T-helper 2 cell treated with Interferon-gamma antibody and Interleukin-4, amounts not matched to agents 100 ng/mL and 5 ng/mL, for 36 hours (primary cell): Measurements from ENCODE around the gene MUTYH. TPM values are rescaled to one million over a fixed set of nuclear protein-coding genes. Genes with fewer than 3 reads are reported as not detected.
"Not testable (repeated sequence)": the region's sequence is repeated elsewhere in the genome, so short reads cannot be mapped to it uniquely, and the experiment has no call there.

ENCODE experiments used
- intact Hi-C: fragments of 100-400 bp; cut with micrococcal nuclease; formaldehyde crosslinking; loops from one replicate; pipeline ENCODE4 v1.15.1; 2023
- total RNA-seq: library from RNA; stranded (reverse); gene quantifications from 2 replicates; pipeline ENCODE4 v1.2.3, GENCODE V29; 2022

MUTYH gene
- total RNA-seq, 1 donor from 2014 or later, result 45.1 TPM

DNA sequence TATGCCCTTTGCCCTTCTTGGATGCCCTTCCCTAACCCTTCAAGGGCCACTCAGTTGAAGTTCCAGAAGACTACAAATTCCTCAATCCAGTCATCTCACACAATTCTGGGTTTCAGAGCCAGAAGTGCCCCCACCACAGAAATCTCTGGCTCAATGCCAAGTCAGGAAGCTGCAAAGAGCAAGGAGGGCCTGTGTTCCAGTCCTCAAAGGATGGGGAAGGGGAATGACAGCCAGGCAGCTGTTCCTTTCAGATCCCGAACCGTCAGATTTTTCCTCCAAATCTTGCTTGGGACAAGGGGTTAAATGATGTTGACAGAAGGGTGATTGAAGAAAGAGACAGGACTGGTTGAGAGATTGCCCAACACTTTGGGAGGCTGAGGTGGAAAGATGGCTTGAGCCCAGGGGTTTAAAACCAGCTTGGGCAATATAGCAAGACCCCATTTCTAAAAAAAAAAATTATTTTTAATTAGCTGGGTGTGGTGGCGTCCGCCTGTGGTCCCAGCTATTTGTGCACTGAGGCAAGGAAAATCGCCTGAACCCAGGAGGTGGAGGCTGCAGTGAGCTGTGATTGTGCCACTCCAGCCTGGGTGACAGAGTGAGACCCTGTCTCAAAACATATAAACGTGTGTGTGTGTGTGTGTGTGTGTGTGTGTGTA, 14.3 kb downstream of the MUTYH start:
- intact Hi-C loops, result loop anchor here (1.0 kb wide), 1 partner anchor 22 kb away; no protein-coding TSS in a partner anchor

- intact Hi-C loops, result no loop called here
These were observed 17.7 kb downstream of the MUTYH start for GRCh38 chr1:45322486-45323040.

- intact Hi-C loops, result no loop called here
These were observed 18.8 kb downstream of the MUTYH start for GRCh38 chr1:45321444-45321843.

GRCh38 chr1:45319761-45320160, 20.5 kb downstream of the MUTYH start:
- intact Hi-C loops, result no loop called here

DNA sequence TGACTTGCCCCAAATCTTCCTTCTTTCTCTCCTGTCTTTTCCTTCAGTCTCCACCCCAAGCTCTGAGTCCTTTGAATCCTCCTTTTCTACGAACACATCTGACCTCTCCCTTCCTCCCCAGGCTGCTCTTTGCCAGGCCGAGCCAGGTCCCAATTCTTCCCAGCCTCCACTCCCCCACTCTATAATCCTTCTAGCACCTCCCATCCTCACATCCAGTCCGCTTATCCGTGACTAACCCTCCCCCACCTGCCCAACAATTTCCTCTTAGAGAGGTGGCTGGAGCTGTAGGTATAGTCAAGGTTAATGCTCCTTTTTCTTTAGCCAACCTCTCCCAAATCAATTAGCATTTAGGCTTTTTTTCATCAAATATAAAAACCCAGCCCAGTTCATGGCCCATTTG, 23.1 kb downstream of the MUTYH start:
- intact Hi-C loops, result no loop called here

GRCh38 chr1:45314266-45314665, 26.0 kb downstream of the MUTYH start:
- intact Hi-C loops, result no loop called here

DNA sequence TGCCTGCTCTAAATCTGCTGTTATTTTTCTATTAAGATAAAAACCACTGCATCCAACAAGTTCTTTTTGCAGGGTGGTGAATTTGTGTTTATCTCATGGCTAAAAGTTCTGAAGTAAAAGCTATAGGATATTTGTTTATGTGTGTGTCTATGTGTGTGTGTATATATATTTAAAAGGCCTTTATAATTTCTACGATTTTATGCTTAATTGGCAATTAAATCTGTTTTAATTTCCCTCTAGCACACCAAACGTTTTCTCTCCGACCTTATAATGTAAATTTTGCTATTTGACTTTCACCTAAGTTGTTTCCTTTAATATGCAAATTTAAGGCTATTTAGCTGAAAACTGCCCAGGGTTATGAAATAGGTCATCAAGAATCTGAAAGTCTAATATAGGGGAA, 33.3 kb downstream of the MUTYH start:
- intact Hi-C loops, result no loop called here

DNA sequence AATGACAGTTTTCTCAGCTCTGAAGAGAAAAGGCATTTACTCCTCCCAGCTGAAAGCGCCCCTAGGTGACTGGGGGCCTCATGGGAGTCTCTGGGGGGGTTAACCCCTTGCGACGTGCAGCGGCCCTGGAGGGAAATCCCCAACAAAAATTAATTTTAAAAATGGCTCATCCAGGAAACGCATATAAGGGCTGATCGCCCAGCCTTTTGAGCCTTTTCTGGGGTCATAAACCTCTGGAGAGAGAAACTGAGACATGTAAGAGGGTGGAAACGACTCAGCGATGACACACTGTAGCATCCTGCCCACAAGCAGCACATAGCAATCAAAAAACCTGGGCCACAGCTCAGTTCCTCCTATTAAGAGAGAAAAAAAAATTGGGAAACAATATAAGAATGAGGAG, 33.9 kb downstream of the MUTYH start:
- intact Hi-C loops, result no loop called here

DNA sequence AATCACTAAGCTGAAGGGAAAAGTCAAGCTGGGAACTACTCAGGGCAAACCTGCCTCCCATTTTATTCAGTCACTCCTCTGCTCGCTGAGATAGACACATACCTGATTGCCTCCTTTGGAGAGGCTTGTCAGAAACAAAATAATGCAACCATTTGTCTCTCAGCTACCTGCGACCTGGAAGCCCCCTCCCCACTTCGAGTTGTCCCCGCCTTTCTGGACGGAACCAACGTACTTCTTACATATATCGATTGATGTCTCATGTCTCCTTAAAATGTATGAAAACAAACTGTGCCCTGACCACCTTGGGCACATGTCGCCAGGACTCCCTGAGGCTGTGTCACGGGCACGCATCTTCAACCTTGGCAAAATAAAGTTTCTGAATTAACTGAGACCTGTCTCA, 35.0 kb downstream of the MUTYH start:
- intact Hi-C loops, result no loop called here

DNA sequence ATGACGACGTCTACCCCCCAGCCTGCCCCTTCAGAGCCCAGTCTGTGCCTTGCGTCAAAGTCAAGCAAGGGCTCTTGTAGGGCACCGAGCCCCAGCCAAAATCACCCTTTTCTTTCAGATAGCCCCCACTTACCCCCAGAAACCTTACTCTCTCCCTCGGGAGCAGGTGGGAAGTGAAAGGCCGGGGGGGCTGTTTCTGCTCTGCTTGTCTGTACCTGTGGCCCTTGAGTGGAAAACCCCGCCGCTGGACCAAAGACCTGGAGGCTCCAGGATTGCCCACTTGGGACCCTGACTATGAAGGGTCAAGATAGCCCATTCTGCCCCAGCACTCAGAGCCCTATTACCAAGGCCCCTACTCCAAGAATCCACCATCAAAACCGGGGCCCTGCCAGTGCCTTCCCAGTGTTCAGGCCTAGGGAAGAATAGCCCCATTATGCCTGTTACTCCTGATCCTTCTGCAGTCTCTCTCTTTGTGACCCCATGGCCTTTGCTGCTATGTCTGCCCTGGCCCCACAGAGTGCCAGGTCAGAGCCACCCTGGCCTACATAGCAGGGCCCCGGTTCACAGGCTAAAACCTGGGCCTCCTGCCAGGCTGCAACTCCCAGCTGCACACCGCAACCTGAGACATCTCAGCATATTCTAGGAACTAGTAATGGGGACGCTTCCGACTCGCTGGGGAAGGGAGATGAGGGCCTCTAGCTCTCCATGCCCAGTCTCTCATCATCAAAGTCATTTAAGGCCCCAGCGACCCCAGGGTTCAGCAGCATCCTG, 35.7 kb downstream of the MUTYH start:
- intact Hi-C loops, result loop anchor here (1.0 to 5.0 kb wide), 3 partner anchors 22 to 572 kb away; partner anchors contain the start of genes GPBP1L1, HPDL, RNU5D-1 and TMEM69

DNA sequence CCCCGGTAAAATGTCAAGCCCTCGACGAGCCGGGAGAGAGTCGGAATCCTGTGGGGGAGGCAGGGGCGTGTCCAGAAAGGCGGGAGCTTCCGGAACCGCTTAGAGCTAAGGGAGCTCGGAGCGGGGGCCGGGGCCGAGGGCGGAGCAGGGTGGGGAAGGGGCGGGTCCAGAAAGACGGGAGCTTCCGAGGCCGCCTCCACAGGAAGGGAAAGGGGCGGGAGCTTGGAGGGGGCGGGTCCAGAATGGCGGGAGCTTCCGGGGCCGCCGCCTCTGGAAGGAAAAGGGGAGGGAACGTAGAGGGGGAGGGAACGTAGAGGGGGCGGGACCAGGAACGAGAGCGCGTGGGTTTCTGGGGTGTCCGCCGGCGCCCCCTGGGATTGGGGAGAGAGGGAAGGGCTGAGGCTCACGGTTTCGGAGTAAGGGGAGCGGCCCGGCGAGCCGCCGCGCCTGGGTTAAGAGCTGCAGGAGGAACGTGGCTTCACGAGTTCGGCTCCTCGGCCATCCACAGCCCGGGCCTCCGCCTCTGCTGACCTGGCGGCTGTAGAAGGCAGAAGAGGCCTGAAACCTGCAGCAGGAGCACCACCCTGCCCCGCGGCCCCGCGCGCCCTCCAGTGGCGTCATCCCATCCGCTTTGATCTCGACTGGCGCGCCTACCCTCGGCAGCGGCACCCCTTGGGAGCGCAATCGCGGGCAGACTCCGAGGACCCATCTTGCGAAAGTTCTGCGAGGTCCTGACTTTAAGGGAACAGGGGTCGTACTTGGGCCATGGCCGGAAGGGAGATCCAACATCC, 36.5 kb downstream of the MUTYH start:
- intact Hi-C loops, result loop anchor here (1.0 to 5.0 kb wide), 11 partner anchors 23 to 571 kb away; partner anchors contain the start of genes CCDC163, EIF2B3, GPBP1L1 and HPDL

- intact Hi-C loops, result loop anchor here (1.0 to 5.0 kb wide), 10 partner anchors 38 to 570 kb away; partner anchors contain the start of genes CCDC163, EIF2B3, GPBP1L1 and MMACHC
These were observed 37.6 kb downstream of the MUTYH start for GRCh38 chr1:45302505-45303150.

- intact Hi-C loops, result loop anchor here (1.0 to 5.0 kb wide), 5 partner anchors 282 to 568 kb away; partner anchors contain the start of genes GPBP1L1, RNU5D-1 and TMEM69
These were observed 39.6 kb downstream of the MUTYH start for GRCh38 chr1:45300669-45300997.

DNA sequence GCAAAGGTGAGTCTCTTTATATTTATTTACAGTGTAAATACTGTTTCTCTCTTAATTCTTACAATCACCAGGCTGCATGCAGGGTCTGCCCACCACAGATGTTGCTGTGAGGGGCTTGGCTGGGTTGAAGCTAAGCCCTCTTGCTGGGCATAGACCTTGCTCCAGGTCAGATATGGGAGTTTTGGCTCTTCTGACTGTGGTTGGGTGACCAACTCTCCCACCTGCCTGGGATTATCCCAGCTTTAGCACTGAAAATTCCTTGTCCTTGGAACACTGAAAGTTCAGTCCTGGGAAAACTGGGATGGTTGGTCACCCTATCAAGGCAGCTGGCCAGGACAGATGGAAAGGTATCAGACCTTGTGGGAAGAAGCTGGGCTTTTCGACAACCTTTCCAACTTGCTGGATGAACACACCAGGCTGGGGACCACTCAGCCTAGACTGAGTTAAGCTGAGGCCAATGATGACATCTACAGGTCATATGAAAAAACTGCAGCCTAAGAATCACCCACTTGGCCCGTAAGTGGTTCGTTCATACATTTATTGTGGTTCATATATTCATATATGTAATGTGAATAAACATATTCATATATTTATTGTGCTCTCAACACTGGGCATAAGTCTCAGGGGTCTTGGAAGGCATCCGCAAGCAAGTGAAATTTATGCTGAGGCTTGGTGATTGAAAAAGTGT, 40.1 kb downstream of the MUTYH start:
- intact Hi-C loops, result loop anchor here (1.0 to 5.0 kb wide), 5 partner anchors 282 to 568 kb away; partner anchors contain the start of genes GPBP1L1, RNU5D-1 and TMEM69

DNA sequence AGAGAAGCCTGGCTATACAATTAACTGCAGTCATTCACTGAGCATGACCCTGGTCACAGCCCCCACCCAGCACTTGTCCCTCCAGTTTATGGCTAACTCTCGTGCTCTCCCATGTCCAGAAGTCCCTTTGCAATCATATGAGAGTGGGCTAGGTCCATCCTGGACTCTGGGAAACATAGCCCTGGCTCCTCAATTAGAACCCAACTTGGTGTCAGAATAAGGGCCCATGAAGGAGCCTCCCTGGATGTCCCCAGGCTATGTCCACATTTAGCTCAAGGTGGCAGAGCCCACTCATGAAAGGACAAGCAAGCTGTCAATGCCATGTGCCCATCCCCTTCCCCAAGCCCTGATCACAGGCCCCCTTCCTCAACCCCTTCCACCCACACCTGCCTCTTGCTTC, 40.9 kb downstream of the MUTYH start:
- intact Hi-C loops, result no loop called here

DNA sequence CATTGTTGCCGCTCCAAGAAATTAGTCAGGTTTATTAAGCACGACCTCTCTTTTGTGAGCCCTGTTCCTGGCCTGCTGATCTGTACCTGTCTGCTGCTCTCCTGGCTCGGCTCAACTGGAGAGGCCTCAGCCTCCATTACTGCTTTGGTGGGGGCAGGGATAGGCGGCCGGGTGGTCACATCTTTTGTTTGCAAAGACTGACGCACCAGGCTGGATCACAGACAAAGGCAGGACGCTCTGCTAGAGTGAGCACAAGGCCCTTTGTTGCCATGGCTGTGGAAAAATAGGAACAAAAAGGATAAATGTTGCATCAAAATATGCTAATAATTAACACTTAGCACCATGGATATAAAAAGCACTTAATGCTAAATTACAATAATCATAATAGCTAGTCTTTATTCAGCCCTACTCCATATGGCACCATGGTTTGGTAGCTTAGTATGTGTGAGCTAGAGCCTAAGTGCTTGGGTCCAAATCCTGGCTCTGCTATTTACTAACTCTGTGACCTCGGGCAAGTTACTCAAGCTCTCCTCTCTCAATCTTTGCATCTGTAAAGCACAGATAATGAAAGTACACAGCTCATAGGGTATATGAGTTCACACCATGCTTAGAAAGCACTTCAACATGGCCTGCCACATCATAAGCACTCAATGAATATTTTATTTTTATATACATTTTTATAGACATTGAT, 42.4 kb downstream of the MUTYH start:
- intact Hi-C loops, result no loop called here

DNA sequence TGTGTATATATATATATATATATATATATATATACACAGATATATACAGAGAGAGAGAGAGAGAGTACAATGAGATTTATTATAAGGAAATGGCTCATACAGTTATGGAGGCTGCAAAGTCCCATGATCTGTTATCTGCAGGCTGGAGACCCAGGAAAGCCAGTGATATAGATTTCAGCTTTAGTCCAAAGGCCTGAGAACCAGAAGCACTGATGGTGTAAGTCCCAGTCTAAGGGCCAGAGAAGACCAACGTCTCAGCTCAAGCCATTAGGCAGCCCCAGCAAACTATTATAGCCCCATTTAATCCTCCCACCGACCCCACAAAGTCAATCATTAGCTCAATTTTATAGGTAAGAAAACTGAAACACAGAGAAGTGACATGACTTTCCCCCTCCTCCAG, 48.5 kb downstream of the MUTYH start:
- intact Hi-C loops, result no loop called here

GRCh38 chr1:45291002-45291401, 49.2 kb downstream of the MUTYH start:
- intact Hi-C loops, result not testable (repeated sequence)

DNA sequence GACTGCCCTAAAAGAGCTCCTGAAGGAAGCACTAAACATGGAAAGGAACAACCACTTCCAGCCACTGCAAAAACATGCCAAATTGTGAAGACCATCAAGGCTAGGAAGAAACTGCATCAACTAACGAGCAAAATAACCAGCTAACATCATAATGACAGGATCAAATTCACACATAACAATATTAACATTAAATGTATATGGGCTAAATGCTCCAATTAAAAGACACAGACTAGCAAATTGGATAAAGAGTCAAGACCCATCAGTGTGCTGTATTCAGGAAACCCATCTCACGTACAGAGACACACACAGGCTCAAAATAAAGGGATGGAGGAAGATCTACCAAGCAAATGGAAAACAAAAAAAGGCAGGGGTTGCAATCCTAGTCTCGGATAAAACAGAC, 53.7 kb downstream of the MUTYH start:
- intact Hi-C loops, result not testable (repeated sequence)

DNA sequence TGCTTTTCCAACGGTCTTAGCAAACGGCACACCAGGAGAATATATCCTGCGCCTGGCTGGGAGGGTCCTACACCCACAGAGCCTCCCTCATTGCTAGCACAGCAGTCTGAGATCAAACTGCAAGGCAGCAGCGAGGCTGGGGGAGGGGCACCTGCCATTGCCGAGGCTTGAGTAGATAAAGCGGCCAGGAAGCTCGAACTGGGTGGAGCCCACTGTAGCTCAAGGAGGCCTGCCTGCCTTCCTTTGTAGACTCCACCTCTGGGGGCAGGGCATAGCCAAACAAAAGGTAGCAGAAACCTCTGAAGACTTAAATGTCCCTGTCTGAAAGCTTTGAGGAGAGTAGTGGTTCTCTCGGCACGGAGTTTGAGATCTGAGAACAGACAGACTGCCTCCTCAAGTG, 55.4 kb downstream of the MUTYH start:
- intact Hi-C loops, result not testable (repeated sequence)
